HCT116 (cell line): ENCODE results near the gene TLCD5. TPM values are rescaled to one million over a fixed set of nuclear protein-coding genes. Genes with fewer than 3 reads are reported as not detected.

Experiments
- ATAC-seq: fragments of 200-7000 bp; cut with Tn5 transposase; 2 replicates; pipeline ENCODE4 v1.9.1; 2020; ENCODE audit warnings: mild to moderate bottlenecking, moderate library complexity
- BruUV-seq: library from RNA; stranded (reverse); fragments of 400-500 nt; replicated peaks from 2 replicates; lab custom pipeline; 2021; lab: Mats Ljungman, UMichigan
- CTCF ChIA-PET: fragments of 300-600 bp; sonication (Branson Sonifier 250); formaldehyde crosslinking; loops from one replicate; lab custom pipeline; 2021; ENCODE audit warnings: antibody characterized with exemption; lab: Charles Lee
- POLR2A ChIA-PET: fragments of 300-600, 350-600 bp; sonication (Branson Sonifier 250); formaldehyde crosslinking; loops from one replicate; lab custom pipeline; 2021; ENCODE audit warnings: antibody characterized with exemption; lab: Charles Lee
- RAD21 ChIA-PET, 2 experiments: fragments of 300-600 bp; sonication (Branson Sonifier 250); formaldehyde crosslinking; loops; one replicate each; lab custom pipeline; 2023; ENCODE audit warnings: low total read pairs in 2 of 2; ENCODE audit not compliant: uncharacterized antibody in 2 of 2, unreplicated experiment in 2 of 2, low non-redundant PET in 1 of 2; lab: Charles Lee
- DNase-seq: peaks from one replicate; pipeline ENCODE4 v3.0.0-alpha.2; 2010; ENCODE audit warnings: low read depth, low spot score
- H2AFZ ChIP-seq: fragments of 200-600 bp; shearing (Covaris generic), sonication (generic); 2 replicates; pipeline ENCODE4 v1.6.1; 2017; ENCODE audit warnings: low read depth, mixed run types, mixed read lengths, antibody characterized with exemption, low read length; ENCODE audit not compliant: poor library complexity, severe bottlenecking
- H3K27ac ChIP-seq: 2 replicates; pipeline ENCODE4 v1.5.1; 2012; ENCODE audit warnings: low read depth, low read length
- H3K27me3 ChIP-seq: fragments of 200-600 bp; sonication (generic); 2 replicates; pipeline ENCODE4 v1.6.1; 2016; ENCODE audit warnings: mixed run types, low read length, mixed read lengths; ENCODE audit not compliant: insufficient read depth
- H3K36me3 ChIP-seq, 2 experiments: fragments of 200-500 bp in 1 of 2; fragments of 200-600 bp in 1 of 2; sonication (Bioruptor generic) in 1 of 2; sonication (generic) in 1 of 2; 2 replicates each; pipeline versions ENCODE4 v1.5.1 to v1.6.1; 2014 to 2016; ENCODE audit warnings: low read length in 2 of 2, inconsistent platforms in 1 of 2, mixed read lengths in 1 of 2, mixed run types in 1 of 2; ENCODE audit not compliant: insufficient read depth in 2 of 2, control insufficient read depth in 1 of 2
- H3K4me1 ChIP-seq, 2 experiments: fragments of 200-600 bp in 1 of 2; sonication (generic) in 1 of 2; 2 replicates each; pipeline versions ENCODE4 v1.5.1 to v1.6.1; 2012 to 2017; ENCODE audit warnings: low read length in 2 of 2, inconsistent platforms in 1 of 2, mild to moderate bottlenecking in 1 of 2, mixed read lengths in 1 of 2, mixed run types in 1 of 2, moderate library complexity in 1 of 2; ENCODE audit not compliant: insufficient read depth in 2 of 2, control insufficient read depth in 1 of 2
- H3K4me2 ChIP-seq: fragments of 200-600 bp; sonication (generic); 2 replicates; pipeline ENCODE4 v1.6.1; 2017; ENCODE audit warnings: mixed run types, low read length, mixed read lengths
- H3K4me3 ChIP-seq, 2 experiments: fragments of 200-600 bp in 1 of 2; sonication (generic) in 1 of 2; replicated peaks in 1 of 2; 2 replicates each; pipeline ENCODE4 v1.5.1; 2011 to 2016; ENCODE audit warnings: low read length in 2 of 2, control low read depth in 1 of 2, low read depth in 1 of 2, mild to moderate bottlenecking in 1 of 2, mixed read lengths in 1 of 2, mixed run types in 1 of 2
- H3K79me2 ChIP-seq: fragments of 200-600 bp; sonication (generic); 2 replicates; pipeline ENCODE4 v1.6.1; 2017; ENCODE audit warnings: mild to moderate bottlenecking, mixed run types, low read length, moderate library complexity, mixed read lengths; ENCODE audit not compliant: insufficient read depth
- H3K9ac ChIP-seq: fragments of 200-600 bp; sonication (generic); 2 replicates; pipeline ENCODE4 v1.6.1; 2016; ENCODE audit warnings: low read length, mixed read lengths
- H3K9me2 ChIP-seq: fragments of 200-600 bp; sonication (generic), shearing (Covaris generic); 2 replicates; pipeline ENCODE4 v1.6.1; 2017; ENCODE audit warnings: mixed run types, mild to moderate bottlenecking, moderate library complexity; ENCODE audit not compliant: insufficient read depth
- H3K9me3 ChIP-seq, 2 experiments: fragments of 200-500 bp in 1 of 2; fragments of 200-600 bp in 1 of 2; sonication (Bioruptor generic) in 1 of 2; sonication (generic) in 1 of 2; 2 replicates each; pipeline ENCODE4 v1.6.1; 2014 to 2017; ENCODE audit warnings: low read length in 2 of 2, mixed read lengths in 2 of 2, inconsistent platforms in 1 of 2, low read depth in 1 of 2, mild to moderate bottlenecking in 1 of 2, mixed run types in 1 of 2, moderate library complexity in 1 of 2; ENCODE audit not compliant: control insufficient read depth in 1 of 2, insufficient read depth in 1 of 2
- H4K20me1 ChIP-seq: fragments of 200-600 bp; sonication (generic), shearing (Covaris generic); 2 replicates; pipeline ENCODE4 v1.6.1; 2017; ENCODE audit warnings: mixed run types, mild to moderate bottlenecking, moderate library complexity; ENCODE audit not compliant: insufficient read depth
- CBX3 ChIP-seq: IDR thresholded peaks from 2 replicates; pipeline ENCODE4 v1.6.1; 2012; ENCODE audit warnings: low read depth
- CEBPB ChIP-seq: IDR thresholded peaks from 2 replicates; pipeline ENCODE4 v1.6.1; 2012; ENCODE audit warnings: low read depth
- CTCF ChIP-seq, 3 experiments: fragments of 200-600 bp in 1 of 3; sonication (generic) in 1 of 3; IDR thresholded peaks in 2 of 3; conservative IDR thresholded peaks in 1 of 3; 2 replicates each; pipeline ENCODE4 v1.5.1; 2012 to 2017; ENCODE audit warnings: low read depth in 2 of 3, low read length in 2 of 3, antibody characterized with exemption in 1 of 3, borderline replicate concordance in 1 of 3, control low read depth in 1 of 3, mild to moderate bottlenecking in 1 of 3, mixed read lengths in 1 of 3, mixed run types in 1 of 3, moderate library complexity in 1 of 3; ENCODE audit not compliant: insufficient read depth in 1 of 3
- ELF1 ChIP-seq: IDR thresholded peaks from 2 replicates; pipeline ENCODE4 v1.6.1; 2012; ENCODE audit warnings: low read depth, borderline replicate concordance
- POLR2A ChIP-seq: IDR thresholded peaks from 2 replicates; pipeline ENCODE4 v1.7.0; 2011; ENCODE audit warnings: borderline replicate concordance; ENCODE audit not compliant: insufficient read depth, insufficient read length; ENCODE audit errors: extremely low read depth
- POLR2AphosphoS5 ChIP-seq: IDR thresholded peaks from 2 replicates; pipeline ENCODE4 v1.6.1; 2011; ENCODE audit warnings: mild to moderate bottlenecking, low read depth, low read length, moderate library complexity
- RAD21 ChIP-seq: IDR thresholded peaks from 2 replicates; pipeline ENCODE4 v1.6.1; 2012; ENCODE audit warnings: low read depth, mild to moderate bottlenecking
- SP1 ChIP-seq: IDR thresholded peaks from 2 replicates; pipeline ENCODE4 v1.6.1; 2012; ENCODE audit warnings: low read depth
- YY1 ChIP-seq: IDR thresholded peaks from 2 replicates; pipeline ENCODE4 v1.6.1; 2011; ENCODE audit warnings: low read length, low read depth, moderate library complexity, mild to moderate bottlenecking; ENCODE audit not compliant: insufficient replicate concordance; ENCODE audit errors: extremely low read depth
- intact Hi-C: fragments of 100-400 bp; cut with micrococcal nuclease; formaldehyde crosslinking; loops from 2 replicates; pipeline ENCODE4 v1.10.0; 2022
- total RNA-seq: library from RNA; stranded (reverse); gene quantifications from one replicate; pipeline ENCODE4 v1.2.1, GENCODE V29; 2021; ENCODE audit not compliant: unreplicated experiment
- TF ChIP-seq, protein P1 (sequence below): IDR thresholded peaks from 2 replicates; pipeline ENCODE4 v1.6.1; 2012

TLCD5 gene
- total RNA-seq, 1 experiment from 2014 or later: 9.1 TPM

GRCh38 chr11:120318906-120319305 is 6.2 kb upstream of the TLCD5 start:
- TF ChIP-seq CBX3 (no peak), POLR2A (no peak), CEBPB (no peak), YY1 (no peak), RAD21 (no peak), ELF1 (no peak), POLR2AphosphoS5 (no peak), SP1 (no peak), CTCF (IDR thresholded peaks at IDR 0.05 in 2 of 3, conservative IDR thresholded peaks at IDR 0.05 in 1 of 3; ENCODE audit: borderline replicate concordance in 1 of 3, insufficient read depth in 1 of 3, low read depth in 2 of 3, low read length in 2 of 3) (no peak)
- TF ChIP-seq, protein P1, sequence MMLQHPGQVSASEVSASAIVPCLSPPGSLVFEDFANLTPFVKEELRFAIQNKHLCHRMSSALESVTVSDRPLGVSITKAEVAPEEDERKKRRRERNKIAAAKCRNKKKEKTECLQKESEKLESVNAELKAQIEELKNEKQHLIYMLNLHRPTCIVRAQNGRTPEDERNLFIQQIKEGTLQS: no peak
- BruUV-seq: no TSS peak

More at GRCh38 chr11:120318906-120319305, 6.2 kb upstream of the TLCD5 start:
- no peaks in the 10 kb centered on the region for H3K27me3 ChIP-seq
- H3K4me3 ChIP-seq: no peak overlapping the region
- ATAC-seq (no peak), DNase-seq (no peak)
- H3K79me2 ChIP-seq: no peaks in the 10 kb centered on the region
- H3K9ac ChIP-seq: no peak overlapping the region
- no peaks in the 10 kb centered on the region for H3K9me3 ChIP-seq
- no peak overlapping the region for H3K27ac ChIP-seq
- no peak overlapping the region for H3K4me2 ChIP-seq
- H3K9me2 ChIP-seq: no peaks in the 10 kb centered on the region
- POLR2A ChIA-PET: no interaction called here
- peaks cover 20 to 34% of the 10 kb centered on the region in 2 experiments for H3K4me1 ChIP-seq
- H3K36me3 ChIP-seq: no peaks in the 10 kb centered on the region
- intact Hi-C loops: no loop called here
- CTCF ChIA-PET: interaction anchor here (1.4 to 2.1 kb wide), 2 partner anchors 16 to 19 kb away, joined by 4 to 9 read pairs; no protein-coding TSS in a partner anchor
- no peaks in the 10 kb centered on the region for H4K20me1 ChIP-seq
- RAD21 ChIA-PET: no interaction called here
- no peak overlapping the region for H2AFZ ChIP-seq
